ENCODE measurements around the gene STC2. TPM values are rescaled to one million over a fixed set of nuclear protein-coding genes. Genes with fewer than 3 reads are reported as not detected.

The STC2 gene
- total RNA-seq, 2 experiments from 2014 or later, result not detected

DNA sequence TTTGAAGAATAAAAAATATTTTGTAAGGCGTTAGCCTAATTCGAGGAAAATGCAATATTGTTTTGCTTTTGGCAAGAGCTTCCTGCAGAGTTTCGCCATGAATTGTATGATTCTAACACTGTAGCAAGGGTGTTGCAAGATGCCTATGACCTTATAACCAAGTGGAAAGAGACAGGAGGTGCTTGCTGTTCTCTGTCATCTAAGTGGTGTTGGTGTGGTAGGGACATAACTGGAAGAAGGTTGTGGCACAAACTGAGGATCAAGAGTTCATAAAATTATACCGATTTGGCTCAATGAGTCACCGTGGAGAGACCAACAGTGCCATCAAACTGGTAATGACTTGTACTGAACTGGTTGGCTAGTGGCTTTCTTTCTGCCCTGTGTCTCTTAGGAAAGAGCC lies 6.3 kb downstream of the STC2 start:
- Histone ChIP-seq H3K4me1 (ENCODE audit: insufficient read depth, low read length, poor library complexity, severe bottlenecking) (no peaks in the 10 kb centered on the region), H4K20me1 (ENCODE audit: insufficient read depth, low read length) (no peaks in the 10 kb centered on the region), H3K4me2 (ENCODE audit: low read length) (no peak overlapping the region), H3K4me3 (ENCODE audit: low read depth, low read length, poor library complexity, severe bottlenecking) (no peak overlapping the region), H3K9me3 (ENCODE audit: low read length) (no peaks in the 10 kb centered on the region), H3K36me3 (ENCODE audit: insufficient read depth, low read length) (no peaks in the 10 kb centered on the region), H3K79me2 (ENCODE audit: insufficient read depth, low read depth, low read length) (no peaks in the 10 kb centered on the region), H3K27ac (ENCODE audit: low read depth, low read length, poor library complexity, severe bottlenecking) (no peak overlapping the region), H3K9me2 (ENCODE audit: insufficient read depth, low read length) (no peaks in the 10 kb centered on the region), H2AFZ (ENCODE audit: low read length) (no peak overlapping the region)
- BruUV-seq (replicated peaks), result no TSS peak
- TF ChIP-seq EZH2phosphoT487 (IDR thresholded peaks at IDR 0.05; ENCODE audit: borderline replicate concordance, low read depth, low read length), result no peak
- no peak for TF ChIP-seq CTCF (conservative IDR thresholded peaks at IDR 0.05; ENCODE audit: low read length)
- ChIA-PET CTCF (ENCODE audit: unreplicated experiment) (no interaction called here), POLR2A (no interaction called here)
- intact Hi-C loops (cut with micrococcal nuclease; ENCODE audit: unreplicated experiment), result no loop called here
- DNase-seq (ENCODE audit: low spot score), result no peak

GRCh38 chr5:173320259-173320658 lies 8.0 kb downstream of the STC2 start:
- BruUV-seq (replicated peaks), result no TSS peak

GRCh38 chr5:173319646-173320045 lies 8.6 kb downstream of the STC2 start:
- Histone ChIP-seq H2AFZ (ENCODE audit: low read length) (no peak overlapping the region), H3K36me3 (ENCODE audit: insufficient read depth, low read length) (no peaks in the 10 kb centered on the region), H3K4me1 (ENCODE audit: insufficient read depth, low read length, poor library complexity, severe bottlenecking) (no peaks in the 10 kb centered on the region), H3K4me3 (ENCODE audit: low read depth, low read length, poor library complexity, severe bottlenecking) (no peak overlapping the region), H3K79me2 (ENCODE audit: insufficient read depth, low read depth, low read length) (no peaks in the 10 kb centered on the region), H3K9me3 (ENCODE audit: low read length) (no peaks in the 10 kb centered on the region), H4K20me1 (ENCODE audit: insufficient read depth, low read length) (no peaks in the 10 kb centered on the region), H3K9me2 (ENCODE audit: insufficient read depth, low read length) (no peaks in the 10 kb centered on the region), H3K27ac (ENCODE audit: low read depth, low read length, poor library complexity, severe bottlenecking) (no peak overlapping the region), H3K4me2 (ENCODE audit: low read length) (no peak overlapping the region)
- no peak for TF ChIP-seq EZH2phosphoT487 (IDR thresholded peaks at IDR 0.05; ENCODE audit: borderline replicate concordance, low read depth, low read length)
- TF ChIP-seq CTCF (conservative IDR thresholded peaks at IDR 0.05; ENCODE audit: low read length), result no peak
- ChIA-PET CTCF (ENCODE audit: unreplicated experiment) (no interaction called here), POLR2A (no interaction called here)
- intact Hi-C loops (cut with micrococcal nuclease; ENCODE audit: unreplicated experiment), result no loop called here
- no TSS peak for BruUV-seq (replicated peaks)
- DNase-seq (ENCODE audit: low spot score), result no peak

More at GRCh38 chr5:173320259-173320658, 8.0 kb downstream of the STC2 start:
- Histone ChIP-seq H3K36me3 (ENCODE audit: insufficient read depth, low read length) (no peaks in the 10 kb centered on the region), H3K27ac (ENCODE audit: low read depth, low read length, poor library complexity, severe bottlenecking) (no peak overlapping the region), H3K4me2 (ENCODE audit: low read length) (no peak overlapping the region), H4K20me1 (ENCODE audit: insufficient read depth, low read length) (no peaks in the 10 kb centered on the region), H2AFZ (ENCODE audit: low read length) (no peak overlapping the region), H3K4me3 (ENCODE audit: low read depth, low read length, poor library complexity, severe bottlenecking) (no peak overlapping the region), H3K4me1 (ENCODE audit: insufficient read depth, low read length, poor library complexity, severe bottlenecking) (no peaks in the 10 kb centered on the region), H3K79me2 (ENCODE audit: insufficient read depth, low read depth, low read length) (no peaks in the 10 kb centered on the region), H3K9me3 (ENCODE audit: low read length) (no peaks in the 10 kb centered on the region), H3K9me2 (ENCODE audit: insufficient read depth, low read length) (no peaks in the 10 kb centered on the region)
- TF ChIP-seq EZH2phosphoT487 (IDR thresholded peaks at IDR 0.05; ENCODE audit: borderline replicate concordance, low read depth, low read length) (no peak), CTCF (conservative IDR thresholded peaks at IDR 0.05; ENCODE audit: low read length) (peak; percentile 46)
- DNase-seq (ENCODE audit: low spot score), result peak; percentile 3
- ChIA-PET CTCF (ENCODE audit: unreplicated experiment) (no interaction called here), POLR2A (interaction anchor here (0.8 kb wide), 1 partner anchor 11 kb away, joined by 5 read pairs; no protein-coding TSS in a partner anchor)
- intact Hi-C loops (cut with micrococcal nuclease; ENCODE audit: unreplicated experiment), result no loop called here
